Measurements from ENCODE around the gene SLC15A1.

SLC15A1 gene

DNA sequence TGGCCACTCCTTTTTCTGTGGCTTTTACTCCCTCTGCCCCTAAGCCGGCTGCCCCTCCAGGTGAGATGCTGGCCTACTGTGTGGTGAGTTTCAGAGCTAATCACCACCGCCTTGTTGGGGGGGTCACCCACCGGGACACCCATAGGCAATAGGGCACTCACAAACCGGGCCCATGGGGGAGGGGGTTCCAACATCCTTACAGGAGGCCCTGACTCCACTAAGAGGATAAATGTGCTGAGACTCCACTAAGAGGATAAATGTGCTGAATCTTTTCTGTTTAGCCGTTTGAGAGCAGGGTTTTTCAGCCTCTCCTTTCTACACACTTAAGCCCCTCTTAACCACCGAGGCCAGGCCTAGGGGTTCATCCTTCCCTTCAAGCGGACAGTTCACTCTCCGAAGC lies 73.7 kb downstream of the SLC15A1 start:
- Histone ChIP-seq H2BK15ac (replicated peaks; ENCODE audit: low read depth) (no peak overlapping the region), H3K27ac (ENCODE audit: low read depth, low read length) (no peak overlapping the region), H3K4me3 (ENCODE audit: low read length) (no peak overlapping the region), H3K18ac (ENCODE audit: low read length) (no peak overlapping the region), H2BK5ac (ENCODE audit: low read length) (no peak overlapping the region), H3K23ac (ENCODE audit: low read length) (no peak overlapping the region), H3K9ac (ENCODE audit: low read length) (no peak overlapping the region), H3K4me1 (ENCODE audit: control insufficient read depth, low read depth, low read length) (no peaks in the 10 kb centered on the region), H3K4me2 (ENCODE audit: low read length) (no peak overlapping the region), H3K56ac (ENCODE audit: low read length) (no peak overlapping the region), H3K79me1 (ENCODE audit: low read length) (no peaks in the 10 kb centered on the region), H2BK120ac (ENCODE audit: low read depth, low read length) (no peak overlapping the region), H2AK5ac (ENCODE audit: low read length) (no peak overlapping the region), H3K79me2 (ENCODE audit: control insufficient read depth, insufficient read depth, low read length) (no peaks in the 10 kb centered on the region), H4K5ac (ENCODE audit: low read length) (no peak overlapping the region), H3K36me3 (ENCODE audit: control insufficient read depth, insufficient read depth, low read length) (no peaks in the 10 kb centered on the region), H4K8ac (ENCODE audit: low read depth, low read length) (no peak overlapping the region), H3K4ac (ENCODE audit: low read depth, low read length) (no peak overlapping the region), H3K27me3 (ENCODE audit: insufficient read depth, low read length, poor library complexity) (no peaks in the 10 kb centered on the region)
- DNase-seq = no peak
- no CpG with 5 or more reads among the region's 8 CpGs for WGBS (ENCODE audit: extremely low coverage, insufficient coverage, low lambda C conversion rate)

DNA sequence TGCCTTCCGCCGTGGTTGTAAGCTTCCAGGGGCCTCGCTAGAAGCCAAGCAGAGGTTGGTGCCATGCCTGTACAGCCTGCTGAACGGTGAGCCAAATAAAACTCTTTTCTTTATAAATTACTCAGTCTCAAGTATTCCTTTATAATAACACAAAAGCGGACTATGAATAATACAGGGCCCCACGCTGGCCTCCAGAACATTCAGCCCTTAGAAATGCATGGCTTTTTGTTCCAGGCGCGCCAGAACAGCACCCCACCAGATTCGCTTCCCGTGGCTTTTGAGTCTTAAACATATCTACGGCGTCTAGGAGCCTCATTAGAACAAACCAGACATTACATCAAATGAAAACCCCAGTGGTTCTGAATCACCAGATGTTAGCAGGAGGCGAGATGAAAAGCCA lies 75.1 kb downstream of the SLC15A1 start:
- Histone ChIP-seq H3K79me2 (ENCODE audit: control insufficient read depth, insufficient read depth, low read length) (no peaks in the 10 kb centered on the region), H3K56ac (ENCODE audit: low read length) (no peak overlapping the region), H3K4me3 (ENCODE audit: low read length) (no peak overlapping the region), H3K27ac (ENCODE audit: low read depth, low read length) (no peak overlapping the region), H2BK15ac (replicated peaks; ENCODE audit: low read depth) (no peak overlapping the region), H4K8ac (ENCODE audit: low read depth, low read length) (no peak overlapping the region), H2BK120ac (ENCODE audit: low read depth, low read length) (no peak overlapping the region), H2AK5ac (ENCODE audit: low read length) (no peak overlapping the region), H4K5ac (ENCODE audit: low read length) (no peak overlapping the region), H3K79me1 (ENCODE audit: low read length) (no peaks in the 10 kb centered on the region), H3K36me3 (ENCODE audit: control insufficient read depth, insufficient read depth, low read length) (no peaks in the 10 kb centered on the region), H3K23ac (ENCODE audit: low read length) (no peak overlapping the region), H3K4me2 (ENCODE audit: low read length) (no peak overlapping the region), H3K27me3 (ENCODE audit: insufficient read depth, low read length, poor library complexity) (no peaks in the 10 kb centered on the region), H3K4me1 (ENCODE audit: control insufficient read depth, low read depth, low read length) (no peaks in the 10 kb centered on the region), H2BK5ac (ENCODE audit: low read length) (no peak overlapping the region), H3K4ac (ENCODE audit: low read depth, low read length) (no peak overlapping the region), H3K9ac (ENCODE audit: low read length) (no peak overlapping the region), H3K18ac (ENCODE audit: low read length) (no peak overlapping the region)
- no CpG with 5 or more reads among the region's 13 CpGs for WGBS (ENCODE audit: extremely low coverage, insufficient coverage, low lambda C conversion rate)
- DNase-seq = no peak

DNA sequence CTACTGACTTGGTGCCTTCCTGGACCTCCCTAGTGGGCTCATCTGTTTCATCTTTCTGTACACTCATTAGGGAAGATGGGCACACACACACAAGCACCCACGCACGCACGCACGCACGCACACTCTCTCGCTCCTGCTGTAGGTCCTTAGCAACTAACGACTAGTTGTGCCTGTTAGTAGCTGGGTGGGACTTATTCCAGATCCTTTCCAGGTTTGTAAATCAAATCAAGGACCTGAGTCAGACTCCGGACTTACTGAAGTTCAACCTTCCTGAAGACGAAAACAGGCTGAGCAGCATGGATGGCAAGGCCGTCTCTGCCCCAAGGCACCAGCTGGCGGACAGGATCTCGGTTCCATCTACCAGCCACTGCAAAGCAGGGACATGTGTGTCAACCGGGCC lies 76.2 kb downstream of the SLC15A1 start:
- H4K8ac ChIP-seq (ENCODE audit: low read depth, low read length) = no peak overlapping the region
- no peak for DNase-seq
- H3K9ac ChIP-seq (ENCODE audit: low read length) = no peak overlapping the region
- H4K5ac ChIP-seq (ENCODE audit: low read length) = no peak overlapping the region
- H2AK5ac ChIP-seq (ENCODE audit: low read length) = no peak overlapping the region
- H3K27ac ChIP-seq (ENCODE audit: low read depth, low read length) = no peak overlapping the region
- H2BK15ac ChIP-seq (replicated peaks; ENCODE audit: low read depth) = no peak overlapping the region
- no peaks in the 10 kb centered on the region for H3K4me1 ChIP-seq (ENCODE audit: control insufficient read depth, low read depth, low read length)
- H3K79me2 ChIP-seq (ENCODE audit: control insufficient read depth, insufficient read depth, low read length) = no peaks in the 10 kb centered on the region
- no peak overlapping the region for H3K4me2 ChIP-seq (ENCODE audit: low read length)
- H3K4ac ChIP-seq (ENCODE audit: low read depth, low read length) = no peak overlapping the region
- WGBS (ENCODE audit: extremely low coverage, insufficient coverage, low lambda C conversion rate) = no CpG with 5 or more reads among the region's 13 CpGs
- no peak overlapping the region for H2BK120ac ChIP-seq (ENCODE audit: low read depth, low read length)
- no peak overlapping the region for H3K4me3 ChIP-seq (ENCODE audit: low read length)
- no peak overlapping the region for H3K56ac ChIP-seq (ENCODE audit: low read length)
- H3K23ac ChIP-seq (ENCODE audit: low read length) = no peak overlapping the region
- H3K18ac ChIP-seq (ENCODE audit: low read length) = no peak overlapping the region
- no peaks in the 10 kb centered on the region for H3K79me1 ChIP-seq (ENCODE audit: low read length)
- H3K27me3 ChIP-seq (ENCODE audit: insufficient read depth, low read length, poor library complexity) = no peaks in the 10 kb centered on the region
- no peak overlapping the region for H2BK5ac ChIP-seq (ENCODE audit: low read length)
- H3K36me3 ChIP-seq (ENCODE audit: control insufficient read depth, insufficient read depth, low read length) = no peaks in the 10 kb centered on the region

- Histone ChIP-seq H3K4me3 (ENCODE audit: low read length) (no peak overlapping the region), H2BK120ac (ENCODE audit: low read depth, low read length) (no peak overlapping the region), H4K8ac (ENCODE audit: low read depth, low read length) (no peak overlapping the region), H4K5ac (ENCODE audit: low read length) (no peak overlapping the region), H2AK5ac (ENCODE audit: low read length) (no peak overlapping the region), H3K79me2 (ENCODE audit: control insufficient read depth, insufficient read depth, low read length) (no peaks in the 10 kb centered on the region), H3K27ac (ENCODE audit: low read depth, low read length) (no peak overlapping the region), H3K23ac (ENCODE audit: low read length) (no peak overlapping the region), H3K9ac (ENCODE audit: low read length) (no peak overlapping the region), H3K27me3 (ENCODE audit: insufficient read depth, low read length, poor library complexity) (no peaks in the 10 kb centered on the region), H3K4me2 (ENCODE audit: low read length) (no peak overlapping the region), H3K18ac (ENCODE audit: low read length) (no peak overlapping the region), H3K4ac (ENCODE audit: low read depth, low read length) (no peak overlapping the region), H3K56ac (ENCODE audit: low read length) (no peak overlapping the region), H3K79me1 (ENCODE audit: low read length) (no peaks in the 10 kb centered on the region), H3K4me1 (ENCODE audit: control insufficient read depth, low read depth, low read length) (no peaks in the 10 kb centered on the region), H2BK5ac (ENCODE audit: low read length) (no peak overlapping the region), H3K36me3 (ENCODE audit: control insufficient read depth, insufficient read depth, low read length) (no peaks in the 10 kb centered on the region), H2BK15ac (replicated peaks; ENCODE audit: low read depth) (no peak overlapping the region)
- no CpG with 5 or more reads among the region's 16 CpGs for WGBS (ENCODE audit: extremely low coverage, insufficient coverage, low lambda C conversion rate)
- no peak for DNase-seq
Measured at GRCh38 chr13:98675837-98676236, 76.6 kb downstream of the SLC15A1 start.

DNA sequence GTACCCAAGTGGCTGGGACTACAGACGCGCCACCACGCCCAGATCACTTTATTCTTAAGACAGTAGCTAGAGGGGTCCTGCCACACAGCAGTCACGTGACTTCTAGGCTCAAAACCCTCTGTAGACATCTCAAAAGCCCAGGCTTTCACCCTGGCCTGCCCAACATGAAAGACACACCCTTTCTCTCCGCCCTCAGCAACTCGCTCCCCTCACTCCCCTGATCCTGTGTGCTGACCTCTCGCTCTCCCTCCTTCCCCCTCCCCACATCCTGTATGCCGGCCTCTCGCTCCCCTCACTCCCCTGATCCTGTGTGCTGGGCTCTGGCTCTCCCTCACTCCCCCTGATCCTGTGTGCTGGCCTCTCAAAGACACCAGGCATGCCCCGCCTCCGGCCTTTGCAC lies 77.4 kb downstream of the SLC15A1 start:
- no peak overlapping the region for H2BK15ac ChIP-seq (replicated peaks; ENCODE audit: low read depth)
- H2AK5ac ChIP-seq (ENCODE audit: low read length) = no peak overlapping the region
- H4K5ac ChIP-seq (ENCODE audit: low read length) = no peak overlapping the region
- WGBS (ENCODE audit: extremely low coverage, insufficient coverage, low lambda C conversion rate) = no CpG with 5 or more reads among the region's 11 CpGs
- H3K56ac ChIP-seq (ENCODE audit: low read length) = no peak overlapping the region
- H3K36me3 ChIP-seq (ENCODE audit: control insufficient read depth, insufficient read depth, low read length) = no peaks in the 10 kb centered on the region
- no peaks in the 10 kb centered on the region for H3K79me2 ChIP-seq (ENCODE audit: control insufficient read depth, insufficient read depth, low read length)
- no peak overlapping the region for H3K9ac ChIP-seq (ENCODE audit: low read length)
- no peaks in the 10 kb centered on the region for H3K27me3 ChIP-seq (ENCODE audit: insufficient read depth, low read length, poor library complexity)
- H3K27ac ChIP-seq (ENCODE audit: low read depth, low read length) = no peak overlapping the region
- peak; percentile 60 for DNase-seq
- no peak overlapping the region for H3K18ac ChIP-seq (ENCODE audit: low read length)
- no peak overlapping the region for H4K8ac ChIP-seq (ENCODE audit: low read depth, low read length)
- H3K79me1 ChIP-seq (ENCODE audit: low read length) = no peaks in the 10 kb centered on the region
- H3K4me1 ChIP-seq (ENCODE audit: control insufficient read depth, low read depth, low read length) = no peaks in the 10 kb centered on the region
- H2BK5ac ChIP-seq (ENCODE audit: low read length) = no peak overlapping the region
- no peak overlapping the region for H2BK120ac ChIP-seq (ENCODE audit: low read depth, low read length)
- H3K23ac ChIP-seq (ENCODE audit: low read length) = no peak overlapping the region
- H3K4me3 ChIP-seq (ENCODE audit: low read length) = no peak overlapping the region
- H3K4ac ChIP-seq (ENCODE audit: low read depth, low read length) = no peak overlapping the region
- H3K4me2 ChIP-seq (ENCODE audit: low read length) = peak overlapping the region; percentile 3

DNA sequence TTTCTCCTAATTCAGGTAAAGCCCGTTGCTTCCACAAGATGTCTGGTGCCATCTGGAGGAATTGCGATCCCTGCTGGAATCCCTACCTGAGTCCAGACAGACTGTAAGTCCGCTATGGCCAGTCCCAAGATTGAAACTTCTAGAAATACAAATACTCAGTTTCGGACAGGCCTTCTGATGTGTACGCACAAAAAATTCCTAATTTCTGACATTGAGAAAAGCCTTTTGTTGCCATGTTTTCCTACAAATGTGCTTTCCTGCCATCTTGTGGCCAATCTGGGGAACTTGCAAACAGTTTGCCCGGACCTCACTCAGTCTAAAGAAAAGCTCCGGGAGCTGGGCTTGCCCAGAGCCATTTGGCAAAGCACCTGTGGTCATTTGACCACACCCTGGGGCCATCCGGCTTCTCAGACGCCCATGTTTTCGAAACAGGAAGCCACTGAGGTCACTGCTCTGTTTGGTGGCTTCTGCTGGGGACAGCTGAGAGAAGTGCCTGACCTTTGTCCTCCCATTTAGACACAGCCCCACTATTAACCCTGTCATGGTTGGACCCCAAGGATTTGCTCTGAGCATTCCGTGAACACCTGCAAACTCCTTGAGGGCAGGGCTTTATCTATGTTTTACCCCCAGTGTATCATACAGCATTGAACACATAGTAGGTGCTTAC lies 79.4 kb downstream of the SLC15A1 start:
- no peaks in the 10 kb centered on the region for H3K36me3 ChIP-seq (ENCODE audit: control insufficient read depth, insufficient read depth, low read length)
- H4K8ac ChIP-seq (ENCODE audit: low read depth, low read length) = no peak overlapping the region
- H2BK5ac ChIP-seq (ENCODE audit: low read length) = no peak overlapping the region
- H2BK15ac ChIP-seq (replicated peaks; ENCODE audit: low read depth) = no peak overlapping the region
- no peak overlapping the region for H3K9ac ChIP-seq (ENCODE audit: low read length)
- H3K18ac ChIP-seq (ENCODE audit: low read length) = no peak overlapping the region
- H3K79me1 ChIP-seq (ENCODE audit: low read length) = no peaks in the 10 kb centered on the region
- H3K23ac ChIP-seq (ENCODE audit: low read length) = no peak overlapping the region
- H3K27ac ChIP-seq (ENCODE audit: low read depth, low read length) = no peak overlapping the region
- no peak overlapping the region for H2BK120ac ChIP-seq (ENCODE audit: low read depth, low read length)
- no peak overlapping the region for H3K4ac ChIP-seq (ENCODE audit: low read depth, low read length)
- H3K56ac ChIP-seq (ENCODE audit: low read length) = no peak overlapping the region
- no peaks in the 10 kb centered on the region for H3K27me3 ChIP-seq (ENCODE audit: insufficient read depth, low read length, poor library complexity)
- no peaks in the 10 kb centered on the region for H3K4me1 ChIP-seq (ENCODE audit: control insufficient read depth, low read depth, low read length)
- DNase-seq = peak; percentile 74
- H3K4me2 ChIP-seq (ENCODE audit: low read length) = peak overlapping the region; percentile 20
- no peak overlapping the region for H3K4me3 ChIP-seq (ENCODE audit: low read length)
- H2AK5ac ChIP-seq (ENCODE audit: low read length) = no peak overlapping the region
- H4K5ac ChIP-seq (ENCODE audit: low read length) = no peak overlapping the region
- no CpG with 5 or more reads among the region's 11 CpGs for WGBS (ENCODE audit: extremely low coverage, insufficient coverage, low lambda C conversion rate)
- H3K79me2 ChIP-seq (ENCODE audit: control insufficient read depth, insufficient read depth, low read length) = no peaks in the 10 kb centered on the region
